WTC11 (cell line): ENCODE data around the gene ANO9.

Experiments used
- GABPB1 ChIP-seq: sonication (generic); formaldehyde crosslinking; IDR thresholded peaks from 2 replicates; pipeline ENCODE4 v1.8.1; 2023; ENCODE audit warnings: mild to moderate bottlenecking, missing genetic modification reagents
- NFYB ChIP-seq: sonication (generic); formaldehyde crosslinking; conservative IDR thresholded peaks from 2 replicates; pipeline ENCODE4 v1.8.0; 2022; ENCODE audit warnings: low read depth, missing genetic modification reagents
- USF2 ChIP-seq: sonication (generic); formaldehyde crosslinking; IDR thresholded peaks from 2 replicates; pipeline ENCODE4 v1.8.1; 2023; ENCODE audit warnings: mild to moderate bottlenecking, missing genetic modification reagents, moderate library complexity
- ZNF121 ChIP-seq: sonication (generic); formaldehyde crosslinking; IDR thresholded peaks from 2 replicates; pipeline ENCODE4 v1.8.0; 2023; ENCODE audit warnings: missing genetic modification reagents
- ZNF416 ChIP-seq: fragments of 250-450 bp; sonication (Bioruptor Pico); IDR thresholded peaks from 2 replicates; pipeline ENCODE4 v1.9.0; 2021; ENCODE audit warnings: mild to moderate bottlenecking, inconsistent platforms
- TF ChIP-seq, protein P1 (sequence below): fragments of 200-600 bp; IDR thresholded peaks from 2 replicates; pipeline ENCODE4 v1.8.0; 2022; ENCODE audit warnings: antibody characterized with exemption
- TF ChIP-seq, protein P2 (sequence below): sonication (generic); formaldehyde crosslinking; IDR thresholded peaks from 2 replicates; pipeline ENCODE4 v1.8.1; 2022; ENCODE audit warnings: low read depth, mild to moderate bottlenecking, moderate library complexity, missing genetic modification reagents, borderline replicate concordance
- TF ChIP-seq, protein P3 (sequence below): sonication (generic); formaldehyde crosslinking; conservative IDR thresholded peaks from 2 replicates; pipeline ENCODE4 v1.8.1; 2023; ENCODE audit warnings: mild to moderate bottlenecking, low read depth, missing genetic modification reagents, moderate library complexity

DNA sequence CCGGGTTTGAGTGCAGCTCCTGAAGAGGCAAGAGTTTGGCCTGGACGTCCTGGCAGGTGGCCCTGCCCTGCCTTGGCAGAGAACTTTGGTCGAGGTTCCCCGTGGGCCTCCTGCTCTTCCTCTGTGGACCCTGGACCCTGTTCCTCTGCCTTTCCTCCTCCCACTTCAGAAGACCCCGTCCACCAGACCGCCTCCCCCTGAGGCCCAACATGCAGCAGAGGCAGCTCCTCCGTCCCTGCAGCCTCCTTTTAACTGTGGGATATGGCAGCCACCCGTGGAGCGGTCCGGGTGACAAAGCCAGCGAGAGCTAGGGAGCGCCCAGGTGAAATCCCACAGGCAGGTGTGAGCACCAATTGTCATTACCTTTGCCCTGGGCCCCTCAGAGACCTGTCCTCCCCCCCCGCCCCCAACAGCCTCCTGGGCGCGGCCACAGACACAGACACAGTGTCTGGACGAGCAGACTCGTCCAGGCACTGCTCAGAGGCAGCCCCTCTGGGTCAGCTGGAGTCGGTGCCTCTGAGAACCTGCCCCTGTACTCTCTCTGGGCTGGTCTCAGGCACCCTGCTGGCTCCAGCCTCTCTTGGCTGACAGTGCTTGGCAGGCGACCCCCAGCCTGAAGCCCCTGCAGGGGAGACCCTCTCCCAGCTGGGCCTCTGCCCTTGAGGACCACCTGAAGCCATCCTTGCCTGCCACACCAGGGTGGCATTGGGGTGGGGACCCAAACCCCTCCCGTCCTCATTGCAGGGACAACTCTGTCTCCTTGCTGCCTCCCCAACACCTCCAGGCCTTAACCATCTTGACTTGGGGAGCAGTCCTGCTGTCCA is 4.2 kb upstream of the ANO9 start:
- no peak for TF ChIP-seq ZNF416 (CRISPR knock-in tag)
- TF ChIP-seq, protein P1, sequence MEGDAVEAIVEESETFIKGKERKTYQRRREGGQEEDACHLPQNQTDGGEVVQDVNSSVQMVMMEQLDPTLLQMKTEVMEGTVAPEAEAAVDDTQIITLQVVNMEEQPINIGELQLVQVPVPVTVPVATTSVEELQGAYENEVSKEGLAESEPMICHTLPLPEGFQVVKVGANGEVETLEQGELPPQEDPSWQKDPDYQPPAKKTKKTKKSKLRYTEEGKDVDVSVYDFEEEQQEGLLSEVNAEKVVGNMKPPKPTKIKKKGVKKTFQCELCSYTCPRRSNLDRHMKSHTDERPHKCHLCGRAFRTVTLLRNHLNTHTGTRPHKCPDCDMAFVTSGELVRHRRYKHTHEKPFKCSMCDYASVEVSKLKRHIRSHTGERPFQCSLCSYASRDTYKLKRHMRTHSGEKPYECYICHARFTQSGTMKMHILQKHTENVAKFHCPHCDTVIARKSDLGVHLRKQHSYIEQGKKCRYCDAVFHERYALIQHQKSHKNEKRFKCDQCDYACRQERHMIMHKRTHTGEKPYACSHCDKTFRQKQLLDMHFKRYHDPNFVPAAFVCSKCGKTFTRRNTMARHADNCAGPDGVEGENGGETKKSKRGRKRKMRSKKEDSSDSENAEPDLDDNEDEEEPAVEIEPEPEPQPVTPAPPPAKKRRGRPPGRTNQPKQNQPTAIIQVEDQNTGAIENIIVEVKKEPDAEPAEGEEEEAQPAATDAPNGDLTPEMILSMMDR, result no peak
- no peak for TF ChIP-seq ZNF121 (CRISPR knock-in tag)
- no peak for TF ChIP-seq GABPB1 (CRISPR knock-in tag)
- TF ChIP-seq, protein P2, sequence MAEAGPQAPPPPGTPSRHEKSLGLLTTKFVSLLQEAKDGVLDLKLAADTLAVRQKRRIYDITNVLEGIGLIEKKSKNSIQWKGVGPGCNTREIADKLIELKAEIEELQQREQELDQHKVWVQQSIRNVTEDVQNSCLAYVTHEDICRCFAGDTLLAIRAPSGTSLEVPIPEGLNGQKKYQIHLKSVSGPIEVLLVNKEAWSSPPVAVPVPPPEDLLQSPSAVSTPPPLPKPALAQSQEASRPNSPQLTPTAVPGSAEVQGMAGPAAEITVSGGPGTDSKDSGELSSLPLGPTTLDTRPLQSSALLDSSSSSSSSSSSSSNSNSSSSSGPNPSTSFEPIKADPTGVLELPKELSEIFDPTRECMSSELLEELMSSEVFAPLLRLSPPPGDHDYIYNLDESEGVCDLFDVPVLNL (CRISPR knock-in tag), result no peak
- no peak for TF ChIP-seq USF2 (CRISPR knock-in tag)
- TF ChIP-seq, protein P3, sequence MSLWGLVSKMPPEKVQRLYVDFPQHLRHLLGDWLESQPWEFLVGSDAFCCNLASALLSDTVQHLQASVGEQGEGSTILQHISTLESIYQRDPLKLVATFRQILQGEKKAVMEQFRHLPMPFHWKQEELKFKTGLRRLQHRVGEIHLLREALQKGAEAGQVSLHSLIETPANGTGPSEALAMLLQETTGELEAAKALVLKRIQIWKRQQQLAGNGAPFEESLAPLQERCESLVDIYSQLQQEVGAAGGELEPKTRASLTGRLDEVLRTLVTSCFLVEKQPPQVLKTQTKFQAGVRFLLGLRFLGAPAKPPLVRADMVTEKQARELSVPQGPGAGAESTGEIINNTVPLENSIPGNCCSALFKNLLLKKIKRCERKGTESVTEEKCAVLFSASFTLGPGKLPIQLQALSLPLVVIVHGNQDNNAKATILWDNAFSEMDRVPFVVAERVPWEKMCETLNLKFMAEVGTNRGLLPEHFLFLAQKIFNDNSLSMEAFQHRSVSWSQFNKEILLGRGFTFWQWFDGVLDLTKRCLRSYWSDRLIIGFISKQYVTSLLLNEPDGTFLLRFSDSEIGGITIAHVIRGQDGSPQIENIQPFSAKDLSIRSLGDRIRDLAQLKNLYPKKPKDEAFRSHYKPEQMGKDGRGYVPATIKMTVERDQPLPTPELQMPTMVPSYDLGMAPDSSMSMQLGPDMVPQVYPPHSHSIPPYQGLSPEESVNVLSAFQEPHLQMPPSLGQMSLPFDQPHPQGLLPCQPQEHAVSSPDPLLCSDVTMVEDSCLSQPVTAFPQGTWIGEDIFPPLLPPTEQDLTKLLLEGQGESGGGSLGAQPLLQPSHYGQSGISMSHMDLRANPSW, result no peak
- TF ChIP-seq NFYB (CRISPR knock-in tag), result no peak
